Left cardiac atrium (tissue), 4 donors: ENCODE measurements around the gene UBE2F. TPM values are rescaled to one million over a fixed set of nuclear protein-coding genes. Genes with fewer than 3 reads are reported as not detected.
A peak's percentile ranks its signal among the peaks of the same experiment; 100 is the strongest.
"Not testable (repeated sequence)": the region's sequence is repeated elsewhere in the genome, so short reads cannot be mapped to it uniquely, and the experiment has no call there.

Source experiments
- ATAC-seq, 2 donors: fragments of 200-7000 bp; cut with Tn5 transposase; one replicate each; pipeline ENCODE4 v1.9.1; 2020; ENCODE audit warnings: mild to moderate bottlenecking in 2 of 2, moderate library complexity in 2 of 2
- DNase-seq: peaks from one replicate; pipeline ENCODE4 v3.0.0-alpha.2; 2020
- intact Hi-C, 2 donors: fragments of 100-400 bp; cut with DNase I; formaldehyde crosslinking; loops; one replicate each; pipeline versions ENCODE4 v1.14.1 to v1.15.1; 2022 to 2023
- total RNA-seq, 2 donors: library from RNA; stranded (reverse); fragmentation: NEBNext Ultra II Directional; extraction: Animal tissue kit (Norgen Biotek cat#: 25700); gene quantifications; one replicate each; pipeline ENCODE4 v1.2.1, GENCODE V29; 2021
- donor health status: DM: no; HTN: yes; CAD: no.
- donor health status: DM: no; HTN: yes; CAD: no; lungs with severe emphysema.
- donor health status: DM: yes; HTN: yes; CAD: no.
- donor health status: Dilated cardiomyopathy.

The UBE2F gene
- total RNA-seq, 2 donors from 2014 or later = 66.1 to 87.8 TPM

- no peak for ATAC-seq
- intact Hi-C loops = no loop called here
These were observed 66.0 kb downstream of the UBE2F start for GRCh38 chr2:238032755-238033337.

GRCh38 chr2:238033991-238034390 is 67.2 kb downstream of the UBE2F start:
- ATAC-seq, intact Hi-C loops, DNase-seq: not testable (repeated sequence)

More at GRCh38 chr2:238032755-238033337, 66.0 kb downstream of the UBE2F start:
- no peak for DNase-seq

- DNase-seq (no peak), ATAC-seq (no peak)
- intact Hi-C loops = no loop called here
These were observed 71.4 kb downstream of the UBE2F start for GRCh38 chr2:238038203-238038602.

GRCh38 chr2:238039151-238039550 is 72.3 kb downstream of the UBE2F start:
- DNase-seq (no peak), ATAC-seq (no peak)
- intact Hi-C loops = no loop called here

- intact Hi-C loops = loop anchor here in 1 of 2 donors (10.0 kb wide), 1 partner anchor 185 kb away; the partner anchor contains the start of gene RAMP1
- DNase-seq (no peak), ATAC-seq (no peak)
These were observed 73.2 kb downstream of the UBE2F start for GRCh38 chr2:238039985-238040384.

- intact Hi-C loops = loop anchor here in 1 of 2 donors (10.0 kb wide), 1 partner anchor 186 kb away; the partner anchor contains the start of gene RAMP1
- no peak for DNase-seq
- no peak for ATAC-seq
These were observed 74.1 kb downstream of the UBE2F start for GRCh38 chr2:238040918-238041317.

- no peak for DNase-seq
- intact Hi-C loops = loop anchor here in 1 of 2 donors (10.0 kb wide), 1 partner anchor 187 kb away; the partner anchor contains the start of gene RAMP1
- ATAC-seq = no peak
These were observed 75.3 kb downstream of the UBE2F start for GRCh38 chr2:238042090-238042489.

GRCh38 chr2:238042849-238043584 is 76.2 kb downstream of the UBE2F start:
- intact Hi-C loops = loop anchor here in 1 of 2 donors (10.0 kb wide), 1 partner anchor 188 kb away; the partner anchor contains the start of gene RAMP1
- ATAC-seq (peak; percentile 72 to 75), DNase-seq (no peak)

GRCh38 chr2:238043851-238044250 is 77.0 kb downstream of the UBE2F start:
- ATAC-seq (no peak), DNase-seq (no peak)
- intact Hi-C loops = loop anchor here in 1 of 2 donors (10.0 kb wide), 1 partner anchor 189 kb away; the partner anchor contains the start of gene RAMP1

GRCh38 chr2:238045575-238045974 is 78.8 kb downstream of the UBE2F start:
- ATAC-seq (no peak), DNase-seq (no peak)
- intact Hi-C loops = loop anchor here in 1 of 2 donors (10.0 kb wide), 1 partner anchor 191 kb away; the partner anchor contains the start of gene RAMP1

GRCh38 chr2:238046725-238047270 is 80.0 kb downstream of the UBE2F start:
- DNase-seq (no peak), ATAC-seq (no peak)
- intact Hi-C loops = loop anchor here in 1 of 2 donors (10.0 kb wide), 1 partner anchor 192 kb away; the partner anchor contains the start of gene RAMP1

- intact Hi-C loops = no loop called here
- ATAC-seq (no peak), DNase-seq (no peak)
These were observed 86.5 kb downstream of the UBE2F start for GRCh38 chr2:238053191-238053776.

GRCh38 chr2:238055841-238056240 is 89.0 kb downstream of the UBE2F start:
- ATAC-seq (no peak), DNase-seq (no peak)
- intact Hi-C loops = no loop called here

GRCh38 chr2:238057696-238058575 is 91.1 kb downstream of the UBE2F start:
- intact Hi-C loops, DNase-seq, ATAC-seq: not testable (repeated sequence)

GRCh38 chr2:238059505-238059904 is 92.7 kb downstream of the UBE2F start:
- intact Hi-C loops = no loop called here
- no peak for ATAC-seq
- DNase-seq = no peak

- no peak for DNase-seq
- intact Hi-C loops = no loop called here
- ATAC-seq = no peak
These were observed 93.3 kb downstream of the UBE2F start for GRCh38 chr2:238060096-238060541.

- peak; percentile 98 for DNase-seq
- ATAC-seq = peak; percentile 99
- intact Hi-C loops = no loop called here
These were observed 93.9 kb downstream of the UBE2F start, which contains the start of gene SCLY for GRCh38 chr2:238060542-238061314. SCLY (plus strand) TSS chr2:238061001; CDS start chr2:238061055, 54 bp downstream.
